Activated B cell treated with CpG ODN at 0.5 μM for 24 hours (primary cell): ENCODE results near the gene USP4. TPM values are rescaled to one million over a fixed set of nuclear protein-coding genes. Genes with fewer than 3 reads are reported as not detected.

Experiments
- ATAC-seq: fragments of 200-7000 bp; cut with Tn5 transposase; one replicate; pipeline ENCODE4 v1.10.0; 2021; ENCODE audit warnings: low read depth, mild to moderate bottlenecking, moderate library complexity
- CTCF ChIA-PET: fragments of 350-600 bp; sonication (Branson Sonifier 250); formaldehyde crosslinking; loops from one replicate; lab custom pipeline; 2021; ENCODE audit warnings: antibody characterized with exemption; lab: Charles Lee
- POLR2A ChIA-PET: fragments of 350-600 bp; sonication (Branson Sonifier 250); formaldehyde crosslinking; loops from one replicate; lab custom pipeline; 2021; ENCODE audit warnings: antibody characterized with exemption; lab: Charles Lee
- DNase-seq: peaks from one replicate; pipeline ENCODE4 v3.0.0; 2022
- H3K27ac Mint-ChIP-seq: one replicate; pipeline ENCODE4 v1.8.0; 2020; ENCODE audit warnings: mixed read lengths
- H3K27me3 Mint-ChIP-seq: one replicate; pipeline ENCODE4 v1.8.0; 2021; ENCODE audit warnings: mixed read lengths
- H3K36me3 Mint-ChIP-seq: one replicate; pipeline ENCODE4 v1.8.0; 2021; ENCODE audit warnings: low read depth, mixed read lengths
- H3K4me1 Mint-ChIP-seq: one replicate; pipeline ENCODE4 v1.8.0; 2021; ENCODE audit warnings: mixed read lengths
- H3K4me3 Mint-ChIP-seq: one replicate; pipeline ENCODE4 v1.8.0; 2020; ENCODE audit warnings: mild to moderate bottlenecking, mixed read lengths
- H3K9me3 Mint-ChIP-seq: one replicate; pipeline ENCODE4 v1.8.0; 2020; ENCODE audit warnings: mixed read lengths
- intact Hi-C: fragments of 100-400 bp; cut with micrococcal nuclease; formaldehyde crosslinking; loops from one replicate; pipeline ENCODE4 v1.15.1; 2024
- total RNA-seq: library from RNA; stranded (reverse); gene quantifications from 2 replicates; pipeline ENCODE4 v1.2.3, GENCODE V29; 2022
- TF ChIP-seq, protein P1 (sequence below): fragments of 200-600 bp; IDR thresholded peaks from one replicate; pipeline ENCODE4 v1.8.0; 2022; ENCODE audit warnings: antibody characterized with exemption, mild to moderate bottlenecking

USP4 gene
- total RNA-seq, 1 donor from 2014 or later = 115 TPM

DNA sequence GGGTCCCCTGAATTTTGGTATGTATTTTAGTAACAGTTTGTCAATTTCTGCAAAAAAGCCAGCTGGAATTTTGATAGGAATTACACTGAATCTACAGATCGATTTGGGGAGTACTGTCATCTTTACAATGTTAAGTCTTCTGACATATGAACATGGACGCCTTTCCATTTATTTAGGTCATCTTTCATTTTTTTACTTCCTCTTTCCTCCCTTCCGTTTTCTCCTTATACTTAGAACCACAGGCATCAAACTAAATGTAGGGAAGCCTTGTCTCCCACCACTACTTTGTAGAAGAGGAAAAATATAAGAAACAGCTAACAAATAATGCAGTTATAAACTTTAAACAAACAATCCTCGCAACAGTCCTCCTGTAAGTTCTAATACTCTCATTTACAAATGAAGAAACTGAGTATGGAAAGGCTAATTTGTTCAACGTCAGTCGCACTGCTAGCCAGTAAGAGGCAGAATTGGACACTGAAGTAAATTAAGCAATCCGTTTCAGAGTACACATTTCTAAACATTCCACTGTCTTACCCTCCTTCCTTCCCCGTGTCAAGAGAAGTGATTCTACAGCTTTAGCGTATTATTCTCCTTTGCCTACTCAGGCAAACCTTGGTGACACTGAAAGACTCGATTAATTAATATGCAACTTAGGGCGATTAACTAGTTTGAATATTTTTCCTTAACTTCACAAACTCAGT, 46.4 kb upstream of the USP4 start:
- POLR2A ChIA-PET = interaction anchor here (0.7 kb wide), 1 partner anchor 8 kb away, joined by 9 read pairs; no protein-coding TSS in a partner anchor
- peaks cover 26% of the 10 kb centered on the region for H3K36me3 Mint-ChIP-seq
- H3K4me3 Mint-ChIP-seq = peak overlapping the region; percentile 68
- H3K4me1 Mint-ChIP-seq = peaks cover 67% of the 10 kb centered on the region
- no peaks in the 10 kb centered on the region for H3K9me3 Mint-ChIP-seq
- TF ChIP-seq, protein P1, sequence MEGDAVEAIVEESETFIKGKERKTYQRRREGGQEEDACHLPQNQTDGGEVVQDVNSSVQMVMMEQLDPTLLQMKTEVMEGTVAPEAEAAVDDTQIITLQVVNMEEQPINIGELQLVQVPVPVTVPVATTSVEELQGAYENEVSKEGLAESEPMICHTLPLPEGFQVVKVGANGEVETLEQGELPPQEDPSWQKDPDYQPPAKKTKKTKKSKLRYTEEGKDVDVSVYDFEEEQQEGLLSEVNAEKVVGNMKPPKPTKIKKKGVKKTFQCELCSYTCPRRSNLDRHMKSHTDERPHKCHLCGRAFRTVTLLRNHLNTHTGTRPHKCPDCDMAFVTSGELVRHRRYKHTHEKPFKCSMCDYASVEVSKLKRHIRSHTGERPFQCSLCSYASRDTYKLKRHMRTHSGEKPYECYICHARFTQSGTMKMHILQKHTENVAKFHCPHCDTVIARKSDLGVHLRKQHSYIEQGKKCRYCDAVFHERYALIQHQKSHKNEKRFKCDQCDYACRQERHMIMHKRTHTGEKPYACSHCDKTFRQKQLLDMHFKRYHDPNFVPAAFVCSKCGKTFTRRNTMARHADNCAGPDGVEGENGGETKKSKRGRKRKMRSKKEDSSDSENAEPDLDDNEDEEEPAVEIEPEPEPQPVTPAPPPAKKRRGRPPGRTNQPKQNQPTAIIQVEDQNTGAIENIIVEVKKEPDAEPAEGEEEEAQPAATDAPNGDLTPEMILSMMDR = no peak
- DNase-seq (no peak), ATAC-seq (peak; percentile 31)
- peak overlapping the region; percentile 82 for H3K27ac Mint-ChIP-seq
- intact Hi-C loops = no loop called here
- no peaks in the 10 kb centered on the region for H3K27me3 Mint-ChIP-seq
- CTCF ChIA-PET = interaction anchor here (0.8 kb wide), 1 partner anchor 46 kb away, joined by 3 read pairs; no protein-coding TSS in a partner anchor

DNA sequence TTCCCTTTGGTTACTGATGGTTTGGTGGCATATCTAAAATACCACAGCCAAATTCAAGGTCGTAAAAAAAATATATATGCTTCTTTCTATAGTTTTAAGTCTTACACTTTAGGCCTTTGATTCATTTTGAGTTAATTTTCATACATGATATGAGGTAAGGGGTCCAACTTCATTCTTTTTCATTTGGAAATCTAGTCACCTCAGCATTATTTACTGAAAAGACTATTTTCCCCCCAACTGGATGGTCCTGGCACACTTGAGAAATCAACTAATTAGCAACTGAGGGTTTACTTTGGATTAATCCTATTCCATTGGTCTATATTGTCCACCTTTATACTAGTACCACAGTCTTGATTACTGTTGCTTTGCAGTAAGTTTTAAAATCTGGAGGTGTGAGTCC, 45.8 kb upstream of the USP4 start:
- Mint-ChIP-seq H3K27me3 (no peaks in the 10 kb centered on the region), H3K27ac (no peak overlapping the region), H3K36me3 (peaks cover 26% of the 10 kb centered on the region), H3K4me3 (peak overlapping the region; percentile 68), H3K9me3 (no peaks in the 10 kb centered on the region), H3K4me1 (peaks cover 66% of the 10 kb centered on the region)
- no peak for ATAC-seq
- TF ChIP-seq, protein P1 = no peak
- DNase-seq = no peak
- intact Hi-C loops = no loop called here
- ChIA-PET POLR2A (no interaction called here), CTCF (interaction anchor here (0.8 kb wide), 1 partner anchor 45 kb away, joined by 3 read pairs; no protein-coding TSS in a partner anchor)

DNA sequence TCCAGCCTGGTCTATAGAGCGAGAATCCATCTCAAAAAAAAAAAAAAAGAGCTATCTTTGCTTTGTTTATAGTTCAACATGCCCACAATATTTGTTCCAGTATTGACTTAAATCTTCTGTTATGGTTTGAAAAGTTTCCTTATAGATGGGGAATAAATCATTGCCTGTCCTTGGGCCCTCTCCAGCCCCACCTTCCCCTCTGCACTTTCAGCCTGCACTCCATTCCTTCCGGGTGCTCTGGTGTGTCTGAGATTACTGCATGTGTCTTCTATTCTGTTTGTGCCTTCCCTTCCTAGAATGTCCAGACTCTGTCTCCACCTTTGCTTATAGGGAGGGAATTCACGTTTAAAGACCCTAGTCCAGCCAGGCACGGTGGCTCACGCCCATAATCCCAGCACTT, 43.5 kb upstream of the USP4 start:
- intact Hi-C loops = no loop called here
- TF ChIP-seq, protein P1 = no peak
- ChIA-PET CTCF (no interaction called here), POLR2A (no interaction called here)
- no peak for ATAC-seq
- no peak for DNase-seq
- Mint-ChIP-seq H3K27me3 (no peaks in the 10 kb centered on the region), H3K9me3 (no peaks in the 10 kb centered on the region), H3K36me3 (peaks cover 32% of the 10 kb centered on the region), H3K4me3 (no peak overlapping the region), H3K27ac (no peak overlapping the region), H3K4me1 (peaks cover 70% of the 10 kb centered on the region)

DNA sequence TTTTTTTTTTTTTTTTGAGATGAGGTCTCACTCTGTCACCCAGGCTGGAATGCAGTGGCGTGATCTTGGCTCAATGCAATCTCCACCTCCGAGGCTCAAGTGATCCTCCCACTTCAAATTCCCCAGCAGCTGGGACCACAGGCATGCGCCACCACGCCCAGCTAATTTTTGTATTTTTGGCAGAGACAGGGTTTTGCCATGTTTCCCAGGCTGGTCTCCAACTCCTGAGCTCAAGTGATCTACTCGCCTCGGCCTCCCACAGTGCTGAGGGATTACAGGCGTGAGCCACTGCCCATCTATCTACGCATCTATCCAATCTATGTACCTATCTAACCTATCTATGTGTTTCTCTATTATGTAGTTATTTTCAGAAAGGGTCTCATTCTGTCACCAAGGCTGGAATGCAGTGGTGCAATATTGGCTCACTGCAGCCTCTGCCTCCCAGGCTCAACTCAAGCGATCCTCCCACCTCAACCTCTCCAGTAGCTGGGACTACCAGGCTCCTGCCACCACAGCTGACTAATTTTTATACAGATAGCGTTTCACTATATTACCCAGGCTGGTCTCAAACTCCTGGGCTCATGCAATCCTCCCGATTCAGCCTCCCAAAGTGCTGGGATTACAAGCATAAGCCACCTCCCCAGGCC, 38.5 kb upstream of the USP4 start:
- intact Hi-C loops = no loop called here
- no peak for DNase-seq
- Mint-ChIP-seq H3K27me3 (no peaks in the 10 kb centered on the region), H3K36me3 (peaks cover 46% of the 10 kb centered on the region), H3K4me3 (no peak overlapping the region), H3K27ac (no peak overlapping the region), H3K4me1 (peaks cover 54% of the 10 kb centered on the region), H3K9me3 (no peaks in the 10 kb centered on the region)
- POLR2A ChIA-PET = interaction anchor here (0.5 to 2.3 kb wide), 3 partner anchors 8 to 38 kb away, joined by 3 to 9 read pairs (median 8); partner anchors contain the start of genes RHOA and TCTA
- TF ChIP-seq, protein P1 = no peak
- no peak for ATAC-seq
- CTCF ChIA-PET = no interaction called here

DNA sequence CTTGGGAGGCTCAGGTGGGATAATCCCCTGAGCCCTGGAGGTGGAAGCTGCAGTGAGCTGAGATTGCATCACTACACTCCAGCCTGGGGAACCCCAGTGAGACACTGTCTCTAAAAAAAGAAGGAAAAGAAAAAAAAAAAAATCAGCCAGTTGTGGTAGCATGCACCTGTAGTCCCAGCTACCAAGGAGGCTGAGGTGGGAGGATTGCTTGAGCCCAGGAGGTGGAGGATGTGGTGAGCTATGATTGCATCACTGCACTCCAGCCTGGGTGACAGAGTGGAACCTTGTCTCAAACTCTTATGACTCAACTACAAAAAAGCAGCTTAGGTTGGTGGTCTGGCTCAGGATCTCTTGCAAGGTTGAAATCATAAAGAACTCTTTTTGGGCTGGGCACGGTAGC, 37.6 kb upstream of the USP4 start:
- H3K27ac Mint-ChIP-seq = peak overlapping the region; percentile 63
- intact Hi-C loops = no loop called here
- H3K27me3 Mint-ChIP-seq = no peaks in the 10 kb centered on the region
- H3K4me3 Mint-ChIP-seq = peak overlapping the region; percentile 8
- H3K36me3 Mint-ChIP-seq = peaks cover 51% of the 10 kb centered on the region
- CTCF ChIA-PET = no interaction called here
- H3K4me1 Mint-ChIP-seq = peaks cover 48% of the 10 kb centered on the region
- ATAC-seq (peak; percentile 62), DNase-seq (no peak)
- TF ChIP-seq, protein P1 = no peak
- H3K9me3 Mint-ChIP-seq = no peaks in the 10 kb centered on the region
- POLR2A ChIA-PET = interaction anchor here (0.5 to 2.3 kb wide), 3 partner anchors 9 to 37 kb away, joined by 3 to 9 read pairs (median 8); partner anchors contain the start of genes RHOA and TCTA
